HCT116 (cell line): ENCODE measurements around the gene SF1. TPM values are rescaled to one million over a fixed set of nuclear protein-coding genes. Genes with fewer than 3 reads are reported as not detected.

Experiments used
- ATAC-seq: fragments of 200-7000 bp; cut with Tn5 transposase; 2 replicates; pipeline ENCODE4 v1.9.1; 2020; ENCODE audit warnings: mild to moderate bottlenecking, moderate library complexity
- BruUV-seq: library from RNA; stranded (reverse); fragments of 400-500 nt; replicated peaks from 2 replicates; lab custom pipeline; 2021; lab: Mats Ljungman, UMichigan
- CTCF ChIA-PET: fragments of 300-600 bp; sonication (Branson Sonifier 250); formaldehyde crosslinking; loops from one replicate; lab custom pipeline; 2021; ENCODE audit warnings: antibody characterized with exemption; lab: Charles Lee
- POLR2A ChIA-PET: fragments of 300-600, 350-600 bp; sonication (Branson Sonifier 250); formaldehyde crosslinking; loops from one replicate; lab custom pipeline; 2021; ENCODE audit warnings: antibody characterized with exemption; lab: Charles Lee
- RAD21 ChIA-PET, 2 experiments: fragments of 300-600 bp; sonication (Branson Sonifier 250); formaldehyde crosslinking; loops; one replicate each; lab custom pipeline; 2023; ENCODE audit warnings: low total read pairs in 2 of 2; ENCODE audit not compliant: uncharacterized antibody in 2 of 2, unreplicated experiment in 2 of 2, low non-redundant PET in 1 of 2; lab: Charles Lee
- DNase-seq: peaks from one replicate; pipeline ENCODE4 v3.0.0-alpha.2; 2010; ENCODE audit warnings: low read depth, low spot score
- H2AFZ ChIP-seq: fragments of 200-600 bp; shearing (Covaris generic), sonication (generic); 2 replicates; pipeline ENCODE4 v1.6.1; 2017; ENCODE audit warnings: low read depth, mixed run types, mixed read lengths, antibody characterized with exemption, low read length; ENCODE audit not compliant: poor library complexity, severe bottlenecking
- H3K27ac ChIP-seq: 2 replicates; pipeline ENCODE4 v1.5.1; 2012; ENCODE audit warnings: low read depth, low read length
- H3K27me3 ChIP-seq: fragments of 200-600 bp; sonication (generic); 2 replicates; pipeline ENCODE4 v1.6.1; 2016; ENCODE audit warnings: mixed run types, low read length, mixed read lengths; ENCODE audit not compliant: insufficient read depth
- H3K36me3 ChIP-seq, 2 experiments: fragments of 200-500 bp in 1 of 2; fragments of 200-600 bp in 1 of 2; sonication (Bioruptor generic) in 1 of 2; sonication (generic) in 1 of 2; 2 replicates each; pipeline versions ENCODE4 v1.5.1 to v1.6.1; 2014 to 2016; ENCODE audit warnings: low read length in 2 of 2, inconsistent platforms in 1 of 2, mixed read lengths in 1 of 2, mixed run types in 1 of 2; ENCODE audit not compliant: insufficient read depth in 2 of 2, control insufficient read depth in 1 of 2
- H3K4me1 ChIP-seq, 2 experiments: fragments of 200-600 bp in 1 of 2; sonication (generic) in 1 of 2; 2 replicates each; pipeline versions ENCODE4 v1.5.1 to v1.6.1; 2012 to 2017; ENCODE audit warnings: low read length in 2 of 2, inconsistent platforms in 1 of 2, mild to moderate bottlenecking in 1 of 2, mixed read lengths in 1 of 2, mixed run types in 1 of 2, moderate library complexity in 1 of 2; ENCODE audit not compliant: insufficient read depth in 2 of 2, control insufficient read depth in 1 of 2
- H3K4me2 ChIP-seq: fragments of 200-600 bp; sonication (generic); 2 replicates; pipeline ENCODE4 v1.6.1; 2017; ENCODE audit warnings: mixed run types, low read length, mixed read lengths
- H3K4me3 ChIP-seq, 2 experiments: fragments of 200-600 bp in 1 of 2; sonication (generic) in 1 of 2; replicated peaks in 1 of 2; 2 replicates each; pipeline ENCODE4 v1.5.1; 2011 to 2016; ENCODE audit warnings: low read length in 2 of 2, control low read depth in 1 of 2, low read depth in 1 of 2, mild to moderate bottlenecking in 1 of 2, mixed read lengths in 1 of 2, mixed run types in 1 of 2
- H3K79me2 ChIP-seq: fragments of 200-600 bp; sonication (generic); 2 replicates; pipeline ENCODE4 v1.6.1; 2017; ENCODE audit warnings: mild to moderate bottlenecking, mixed run types, low read length, moderate library complexity, mixed read lengths; ENCODE audit not compliant: insufficient read depth
- H3K9ac ChIP-seq: fragments of 200-600 bp; sonication (generic); 2 replicates; pipeline ENCODE4 v1.6.1; 2016; ENCODE audit warnings: low read length, mixed read lengths
- H3K9me2 ChIP-seq: fragments of 200-600 bp; sonication (generic), shearing (Covaris generic); 2 replicates; pipeline ENCODE4 v1.6.1; 2017; ENCODE audit warnings: mixed run types, mild to moderate bottlenecking, moderate library complexity; ENCODE audit not compliant: insufficient read depth
- H3K9me3 ChIP-seq, 2 experiments: fragments of 200-500 bp in 1 of 2; fragments of 200-600 bp in 1 of 2; sonication (Bioruptor generic) in 1 of 2; sonication (generic) in 1 of 2; 2 replicates each; pipeline ENCODE4 v1.6.1; 2014 to 2017; ENCODE audit warnings: low read length in 2 of 2, mixed read lengths in 2 of 2, inconsistent platforms in 1 of 2, low read depth in 1 of 2, mild to moderate bottlenecking in 1 of 2, mixed run types in 1 of 2, moderate library complexity in 1 of 2; ENCODE audit not compliant: control insufficient read depth in 1 of 2, insufficient read depth in 1 of 2
- H4K20me1 ChIP-seq: fragments of 200-600 bp; sonication (generic), shearing (Covaris generic); 2 replicates; pipeline ENCODE4 v1.6.1; 2017; ENCODE audit warnings: mixed run types, mild to moderate bottlenecking, moderate library complexity; ENCODE audit not compliant: insufficient read depth
- CEBPB ChIP-seq: IDR thresholded peaks from 2 replicates; pipeline ENCODE4 v1.6.1; 2012; ENCODE audit warnings: low read depth
- CTCF ChIP-seq, 3 experiments: fragments of 200-600 bp in 1 of 3; sonication (generic) in 1 of 3; IDR thresholded peaks in 2 of 3; conservative IDR thresholded peaks in 1 of 3; 2 replicates each; pipeline ENCODE4 v1.5.1; 2012 to 2017; ENCODE audit warnings: low read depth in 2 of 3, low read length in 2 of 3, antibody characterized with exemption in 1 of 3, borderline replicate concordance in 1 of 3, control low read depth in 1 of 3, mild to moderate bottlenecking in 1 of 3, mixed read lengths in 1 of 3, mixed run types in 1 of 3, moderate library complexity in 1 of 3; ENCODE audit not compliant: insufficient read depth in 1 of 3
- EGR1 ChIP-seq: IDR thresholded peaks from 2 replicates; pipeline ENCODE4 v1.6.1; 2012; ENCODE audit warnings: low read depth
- ELF1 ChIP-seq: IDR thresholded peaks from 2 replicates; pipeline ENCODE4 v1.6.1; 2012; ENCODE audit warnings: low read depth, borderline replicate concordance
- EZH2 ChIP-seq: fragments of 200-600 bp; sonication (generic); IDR thresholded peaks from 2 replicates; pipeline ENCODE4 v1.6.1; 2017; ENCODE audit warnings: antibody characterized with exemption, mixed run types
- JUND ChIP-seq: IDR thresholded peaks from 2 replicates; pipeline ENCODE4 v1.6.1; 2012
- POLR2A ChIP-seq: IDR thresholded peaks from 2 replicates; pipeline ENCODE4 v1.7.0; 2011; ENCODE audit warnings: borderline replicate concordance; ENCODE audit not compliant: insufficient read depth, insufficient read length; ENCODE audit errors: extremely low read depth
- RAD21 ChIP-seq: IDR thresholded peaks from 2 replicates; pipeline ENCODE4 v1.6.1; 2012; ENCODE audit warnings: low read depth, mild to moderate bottlenecking
- REST ChIP-seq: IDR thresholded peaks from 2 replicates; pipeline ENCODE4 v1.6.1; 2012; ENCODE audit warnings: low read depth
- SIN3A ChIP-seq: IDR thresholded peaks from 2 replicates; pipeline ENCODE4 v1.6.1; 2012; ENCODE audit warnings: low read depth
- SP1 ChIP-seq: IDR thresholded peaks from 2 replicates; pipeline ENCODE4 v1.6.1; 2012; ENCODE audit warnings: low read depth
- intact Hi-C: fragments of 100-400 bp; cut with micrococcal nuclease; formaldehyde crosslinking; loops from 2 replicates; pipeline ENCODE4 v1.10.0; 2022
- total RNA-seq: library from RNA; stranded (reverse); gene quantifications from one replicate; pipeline ENCODE4 v1.2.1, GENCODE V29; 2021; ENCODE audit not compliant: unreplicated experiment
- TF ChIP-seq, protein P1 (sequence below): IDR thresholded peaks from 2 replicates; pipeline ENCODE4 v1.6.1; 2011; ENCODE audit warnings: mild to moderate bottlenecking, low read length, moderate library complexity; ENCODE audit not compliant: insufficient replicate concordance; ENCODE audit errors: extremely low read depth

The SF1 gene
- total RNA-seq, 1 experiment from 2014 or later = 403 TPM

GRCh38 chr11:64715756-64716472 lies 62.4 kb downstream of the SF1 start:
- peaks cover under 1 to 14% of the 10 kb centered on the region in 2 experiments; a peak in 3 of 4 replicates for H3K4me1 ChIP-seq
- H4K20me1 ChIP-seq = no peaks in the 10 kb centered on the region
- ChIA-PET CTCF (interaction anchor here (2.0 kb wide), 1 partner anchor 27 kb away, joined by 11 read pairs; no protein-coding TSS in a partner anchor), POLR2A (interaction anchor here (1.6 kb wide), 1 partner anchor 27 kb away, joined by 4 read pairs; no protein-coding TSS in a partner anchor), RAD21 (no interaction called here)
- H3K4me2 ChIP-seq = no peak overlapping the region
- no peak overlapping the region for H3K4me3 ChIP-seq
- no peak overlapping the region for H3K9ac ChIP-seq
- intact Hi-C loops = loop anchor here (10.0 kb wide), 1 partner anchor 1211 kb away; the partner anchor contains the start of gene LGALS12
- no TSS peak for BruUV-seq
- no peaks in the 10 kb centered on the region for H3K9me3 ChIP-seq
- peaks cover 10% of the 10 kb centered on the region; the same call in 1 of the 2 replicates for H3K27me3 ChIP-seq
- no peak overlapping the region for H2AFZ ChIP-seq
- TF ChIP-seq REST (no peak), CEBPB (no peak), ELF1 (no peak), EZH2 (no peak), POLR2A (no peak), JUND (no peak), CTCF (IDR thresholded peaks at IDR 0.05 in 2 of 3, conservative IDR thresholded peaks at IDR 0.05 in 1 of 3; ENCODE audit: borderline replicate concordance in 1 of 3, insufficient read depth in 1 of 3, low read depth in 2 of 3, low read length in 2 of 3) (no peak), RAD21 (no peak), SIN3A (no peak), SP1 (no peak), EGR1 (no peak)
- TF ChIP-seq, protein P1, sequence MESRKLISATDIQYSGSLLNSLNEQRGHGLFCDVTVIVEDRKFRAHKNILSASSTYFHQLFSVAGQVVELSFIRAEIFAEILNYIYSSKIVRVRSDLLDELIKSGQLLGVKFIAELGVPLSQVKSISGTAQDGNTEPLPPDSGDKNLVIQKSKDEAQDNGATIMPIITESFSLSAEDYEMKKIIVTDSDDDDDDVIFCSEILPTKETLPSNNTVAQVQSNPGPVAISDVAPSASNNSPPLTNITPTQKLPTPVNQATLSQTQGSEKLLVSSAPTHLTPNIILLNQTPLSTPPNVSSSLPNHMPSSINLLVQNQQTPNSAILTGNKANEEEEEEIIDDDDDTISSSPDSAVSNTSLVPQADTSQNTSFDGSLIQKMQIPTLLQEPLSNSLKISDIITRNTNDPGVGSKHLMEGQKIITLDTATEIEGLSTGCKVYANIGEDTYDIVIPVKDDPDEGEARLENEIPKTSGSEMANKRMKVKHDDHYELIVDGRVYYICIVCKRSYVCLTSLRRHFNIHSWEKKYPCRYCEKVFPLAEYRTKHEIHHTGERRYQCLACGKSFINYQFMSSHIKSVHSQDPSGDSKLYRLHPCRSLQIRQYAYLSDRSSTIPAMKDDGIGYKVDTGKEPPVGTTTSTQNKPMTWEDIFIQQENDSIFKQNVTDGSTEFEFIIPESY = no peak
- TF ChIP-seq, all 23 proteins: peak for 0
- no peaks in the 10 kb centered on the region for H3K9me2 ChIP-seq
- DNase-seq (no peak), ATAC-seq (no peak)
- H3K36me3 ChIP-seq = no peaks in the 10 kb centered on the region
- H3K79me2 ChIP-seq = no peaks in the 10 kb centered on the region
- H3K27ac ChIP-seq = no peak overlapping the region
